PC-3 (cell line): Measurements from ENCODE around the gene TAF4. TPM values are rescaled to one million over a fixed set of nuclear protein-coding genes. Genes with fewer than 3 reads are reported as not detected.

ENCODE experiments used
- ATAC-seq: fragments of 200-7000 bp; cut with Tn5 transposase; 2 replicates; pipeline ENCODE4 v1.9.1; 2020; ENCODE audit warnings: mild to moderate bottlenecking, moderate library complexity
- BruUV-seq: library from RNA; stranded (reverse); fragments of 400-500 nt; replicated peaks from 2 replicates; lab custom pipeline; 2021; lab: Mats Ljungman, UMichigan
- CTCF ChIA-PET: fragments of 300-600 bp; sonication (Branson Sonifier 250); formaldehyde crosslinking; loops from one replicate; lab custom pipeline; 2022; ENCODE audit warnings: antibody characterized with exemption; lab: Charles Lee
- POLR2A ChIA-PET: fragments of 300-600 bp; sonication (Branson Sonifier 250); formaldehyde crosslinking; loops from one replicate; lab custom pipeline; 2022; ENCODE audit warnings: antibody characterized with exemption; ENCODE audit not compliant: unreplicated experiment; lab: Charles Lee
- DNase-seq: peaks from one replicate; pipeline ENCODE4 v3.0.0-alpha.2; 2015
- H2AFZ ChIP-seq: fragments of 300-600 bp; sonication (generic); 2 replicates; pipeline ENCODE4 v1.6.0; 2016; ENCODE audit warnings: antibody characterized with exemption, low read length
- H3F3A ChIP-seq: fragments of 300-600 bp; sonication (generic); one replicate; pipeline ENCODE4 v1.6.0; 2017; ENCODE audit warnings: antibody characterized with exemption, low read length, control low read depth, mild to moderate bottlenecking; ENCODE audit not compliant: unreplicated experiment
- H3K27ac ChIP-seq: fragments of 300-600 bp; sonication (generic); 2 replicates; pipeline ENCODE4 v1.5.1; 2016; ENCODE audit warnings: mild to moderate bottlenecking, low read length
- H3K27me3 ChIP-seq: fragments of 300-600 bp; sonication (generic); 2 replicates; pipeline ENCODE4 v1.6.1; 2016; ENCODE audit warnings: low read length, mixed read lengths
- H3K36me3 ChIP-seq: fragments of 300-600 bp; sonication (generic); 2 replicates; pipeline ENCODE4 v1.6.1; 2016; ENCODE audit warnings: low read depth, mixed run types, low read length, mixed read lengths
- H3K4me1 ChIP-seq: fragments of 300-600 bp; sonication (generic); 2 replicates; pipeline ENCODE4 v1.5.1; 2016; ENCODE audit warnings: low read length; ENCODE audit not compliant: insufficient read depth
- H3K4me2 ChIP-seq: fragments of 300-600 bp; sonication (generic); 2 replicates; pipeline ENCODE4 v1.6.0; 2016; ENCODE audit warnings: low read length
- H3K4me3 ChIP-seq: fragments of 300-600 bp; sonication (generic); 2 replicates; pipeline ENCODE4 v1.5.1; 2016; ENCODE audit warnings: mild to moderate bottlenecking, low read length, mixed read lengths
- H3K79me2 ChIP-seq: fragments of 300-600 bp; sonication (generic); 2 replicates; pipeline ENCODE4 v1.6.1; 2017; ENCODE audit warnings: low read length, mixed read lengths
- H3K9ac ChIP-seq: fragments of 300-600 bp; sonication (generic); 2 replicates; pipeline ENCODE4 v1.6.0; 2016; ENCODE audit warnings: mild to moderate bottlenecking, low read length
- H3K9me2 ChIP-seq: fragments of 300-600 bp; sonication (generic); replicated peaks from 2 replicates; pipeline ENCODE4 v1.6.1; 2016; ENCODE audit warnings: mixed run types, low read length, mixed read lengths
- H3K9me3 ChIP-seq: fragments of 300-600 bp; sonication (generic); 2 replicates; pipeline ENCODE4 v1.6.1; 2016; ENCODE audit warnings: low read length, mixed read lengths
- H4K20me1 ChIP-seq: fragments of 300-600 bp; sonication (generic); 2 replicates; pipeline ENCODE4 v1.6.1; 2016; ENCODE audit warnings: low read length, mixed read lengths
- EZH2 ChIP-seq: fragments of 300-600 bp; sonication (generic); IDR thresholded peaks from one replicate; pipeline ENCODE4 v1.6.1; 2017; ENCODE audit warnings: antibody characterized with exemption, mild to moderate bottlenecking, low read length; ENCODE audit not compliant: unreplicated experiment
- EZH2phosphoT487 ChIP-seq: fragments of 300-600 bp; sonication (generic); IDR thresholded peaks from 2 replicates; pipeline ENCODE4 v1.6.1; 2018; ENCODE audit warnings: mild to moderate bottlenecking, antibody characterized with exemption, low read length, borderline replicate concordance
- intact Hi-C: fragments of 100-400 bp; cut with micrococcal nuclease; formaldehyde crosslinking; loops from 2 replicates; pipeline ENCODE4 v1.9.0; 2023
- total RNA-seq: library from RNA; depleted of rRNA; stranded (reverse); fragments of >200 nt; gene quantifications from 2 replicates; pipeline ENCODE4 v1.2.3, GENCODE V29; 2014
- TF ChIP-seq, protein P1 (sequence below): fragments of 300-600 bp; sonication (generic); conservative IDR thresholded peaks from 2 replicates; pipeline ENCODE4 v1.5.1; 2017; ENCODE audit warnings: antibody characterized with exemption, low read depth, mild to moderate bottlenecking, low read length

TAF4 gene
- total RNA-seq, 1 experiment from 2014 or later: 9.6 TPM

DNA sequence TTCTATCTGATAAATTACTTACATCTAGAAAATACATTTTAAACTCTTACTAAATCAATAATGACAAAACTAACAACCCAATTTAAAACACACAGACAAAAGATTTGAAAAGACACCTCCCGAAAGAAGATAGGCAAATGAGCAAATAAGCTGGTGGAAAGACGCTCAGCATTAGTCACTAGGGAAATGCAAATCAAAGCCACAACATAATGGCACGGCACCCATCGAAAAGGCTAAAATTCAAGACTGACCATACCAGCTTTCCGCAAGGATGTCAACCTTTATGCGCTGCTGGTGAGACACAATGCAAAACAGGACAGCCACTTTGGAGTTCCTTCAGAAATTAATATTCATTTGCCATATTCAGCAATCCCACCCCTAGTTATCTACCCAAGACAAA lies 25.9 kb downstream of the TAF4 start:
- Histone ChIP-seq H3K9me3 (no peaks in the 10 kb centered on the region), H3K9me2 (no peaks in the 10 kb centered on the region), H3K9ac (no peak overlapping the region), H3K4me3 (no peak overlapping the region), H3F3A (no peaks in the 10 kb centered on the region), H3K27me3 (no peaks in the 10 kb centered on the region), H3K27ac (no peak overlapping the region), H4K20me1 (peaks cover 26% of the 10 kb centered on the region; the same call in 1 of the 2 replicates), H3K36me3 (no peaks in the 10 kb centered on the region), H3K4me1 (peaks cover 7% of the 10 kb centered on the region; the same call in 1 of the 2 replicates), H3K79me2 (peaks cover 98% of the 10 kb centered on the region), H2AFZ (no peak overlapping the region), H3K4me2 (no peak overlapping the region)
- BruUV-seq: no TSS peak
- ATAC-seq (peak; percentile 49), DNase-seq (peak; percentile 10)
- ChIA-PET CTCF (no interaction called here), POLR2A (no interaction called here)
- TF ChIP-seq, protein P1, sequence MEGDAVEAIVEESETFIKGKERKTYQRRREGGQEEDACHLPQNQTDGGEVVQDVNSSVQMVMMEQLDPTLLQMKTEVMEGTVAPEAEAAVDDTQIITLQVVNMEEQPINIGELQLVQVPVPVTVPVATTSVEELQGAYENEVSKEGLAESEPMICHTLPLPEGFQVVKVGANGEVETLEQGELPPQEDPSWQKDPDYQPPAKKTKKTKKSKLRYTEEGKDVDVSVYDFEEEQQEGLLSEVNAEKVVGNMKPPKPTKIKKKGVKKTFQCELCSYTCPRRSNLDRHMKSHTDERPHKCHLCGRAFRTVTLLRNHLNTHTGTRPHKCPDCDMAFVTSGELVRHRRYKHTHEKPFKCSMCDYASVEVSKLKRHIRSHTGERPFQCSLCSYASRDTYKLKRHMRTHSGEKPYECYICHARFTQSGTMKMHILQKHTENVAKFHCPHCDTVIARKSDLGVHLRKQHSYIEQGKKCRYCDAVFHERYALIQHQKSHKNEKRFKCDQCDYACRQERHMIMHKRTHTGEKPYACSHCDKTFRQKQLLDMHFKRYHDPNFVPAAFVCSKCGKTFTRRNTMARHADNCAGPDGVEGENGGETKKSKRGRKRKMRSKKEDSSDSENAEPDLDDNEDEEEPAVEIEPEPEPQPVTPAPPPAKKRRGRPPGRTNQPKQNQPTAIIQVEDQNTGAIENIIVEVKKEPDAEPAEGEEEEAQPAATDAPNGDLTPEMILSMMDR: no peak
- TF ChIP-seq EZH2phosphoT487: no peak
- TF ChIP-seq EZH2: no peak
- intact Hi-C loops: no loop called here

DNA sequence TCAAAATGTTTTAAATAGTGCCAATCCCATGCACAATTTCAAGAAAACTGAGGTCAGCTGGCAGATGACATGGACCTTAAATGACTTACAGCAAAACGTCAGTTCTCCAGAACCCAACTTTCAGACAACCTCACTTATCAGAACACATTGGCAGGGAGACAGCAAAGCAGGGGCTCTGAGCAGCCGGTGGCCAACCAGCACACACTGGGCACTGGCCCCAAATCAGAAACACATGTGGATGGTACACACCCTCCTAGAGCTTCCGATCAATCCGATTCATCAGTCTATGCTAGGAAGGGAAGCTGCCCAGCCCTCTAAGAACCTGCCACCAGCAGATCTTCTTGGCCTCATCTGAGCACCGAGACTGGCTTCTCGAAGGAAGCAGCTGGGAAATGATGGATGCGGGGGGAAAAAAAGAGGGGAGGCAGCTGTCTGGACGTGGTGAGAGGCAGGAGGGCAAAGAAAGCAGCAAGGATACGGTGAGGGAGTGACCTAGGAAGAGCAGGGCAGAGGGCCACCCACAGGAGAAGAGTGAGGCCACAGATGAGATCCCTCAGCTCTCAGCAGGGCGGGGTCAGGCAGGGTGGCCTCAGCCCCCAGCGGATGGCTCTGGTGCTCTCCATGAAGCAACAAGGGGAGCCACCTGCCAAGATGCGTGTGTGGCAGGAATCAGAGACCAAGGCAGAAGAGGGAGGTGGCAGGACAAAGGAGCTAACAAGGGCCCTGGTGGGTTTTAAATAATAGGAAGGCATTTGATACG lies 32.9 kb downstream of the TAF4 start:
- no peak for DNase-seq

More for the DNA sequence above, 32.9 kb downstream of the TAF4 start:
- Histone ChIP-seq H3K9me3 (no peaks in the 10 kb centered on the region), H3K79me2 (peaks cover 96% of the 10 kb centered on the region), H3K27me3 (no peaks in the 10 kb centered on the region), H3K27ac (no peak overlapping the region), H3K9ac (no peak overlapping the region), H3K4me3 (no peak overlapping the region), H3K4me1 (peaks cover 20% of the 10 kb centered on the region), H2AFZ (no peak overlapping the region), H4K20me1 (0 out of 2 replicates have a peak, but pooled peaks cover 6% of the 10 kb centered on the region), H3K36me3 (no peaks in the 10 kb centered on the region), H3K9me2 (no peaks in the 10 kb centered on the region), H3K4me2 (no peak overlapping the region), H3F3A (no peaks in the 10 kb centered on the region)
- no peak for TF ChIP-seq EZH2
- TF ChIP-seq, protein P1: no peak
- no peak for TF ChIP-seq EZH2phosphoT487
- CTCF ChIA-PET: no interaction called here
- ATAC-seq: no peak
- no TSS peak for BruUV-seq
- intact Hi-C loops: no loop called here
- POLR2A ChIA-PET: no interaction called here
